H1 (cell line): ENCODE results near the gene IKZF1. TPM values are rescaled to one million over a fixed set of nuclear protein-coding genes. Genes with fewer than 3 reads are reported as not detected.

Experiments
- CTCF ChIA-PET: fragments of 300-600 bp; sonication (Branson Sonifier 250); formaldehyde crosslinking; loops from one replicate; lab custom pipeline; 2021; ENCODE audit not compliant: partially characterized antibody; lab: Charles Lee
- POLR2A ChIA-PET: fragments of 300-600 bp; sonication (Branson Sonifier 250); formaldehyde crosslinking; loops from one replicate; lab custom pipeline; 2021; ENCODE audit warnings: inconsistent platforms; ENCODE audit not compliant: partially characterized antibody; lab: Charles Lee
- DNase-seq, 2 experiments: peaks; one replicate each; pipeline versions ENCODE4 v3.0.0 to v3.0.0-alpha.2; 2010 to 2022; ENCODE audit warnings: low spot score in 2 of 2, low read depth in 1 of 2, mixed read lengths in 1 of 2
- FAIRE-seq: peaks from 2 replicates; lab custom pipeline; 2011; peaks lifted over from hg19 to GRCh38; lab: Jason Lieb, UNC
- H2AFZ ChIP-seq: 2 replicates; pipeline ENCODE4 v1.8.1; 2012; ENCODE audit warnings: low read length, inconsistent platforms
- H2AK5ac ChIP-seq: 2 replicates; pipeline ENCODE4 v1.6.1; 2013; ENCODE audit warnings: low read depth, low read length
- H2BK120ac ChIP-seq: replicated peaks from 2 replicates; pipeline ENCODE3; 2013; ENCODE audit warnings: low read depth, low read length, inconsistent platforms
- H2BK12ac ChIP-seq: 2 replicates; pipeline ENCODE4 v1.6.1; 2013; ENCODE audit warnings: low read depth, low read length
- H2BK15ac ChIP-seq: 2 replicates; pipeline ENCODE4 v1.6.1; 2013; ENCODE audit warnings: low read length
- H2BK20ac ChIP-seq: 2 replicates; pipeline ENCODE4 v1.6.1; 2013; ENCODE audit warnings: low read length
- H2BK5ac ChIP-seq: 2 replicates; pipeline ENCODE4 v1.6.1; 2013; ENCODE audit warnings: low read depth, low read length
- H3K14ac ChIP-seq: 2 replicates; pipeline ENCODE4 v1.6.1; 2013; ENCODE audit warnings: inconsistent platforms; ENCODE audit not compliant: insufficient read length
- H3K18ac ChIP-seq: 2 replicates; pipeline ENCODE4 v1.6.1; 2013; ENCODE audit warnings: low read length; ENCODE audit errors: extremely low read depth
- H3K23ac ChIP-seq: 2 replicates; pipeline ENCODE4 v1.6.1; 2013; ENCODE audit warnings: inconsistent platforms; ENCODE audit not compliant: insufficient read length
- H3K23me2 ChIP-seq: 2 replicates; pipeline ENCODE4 v1.6.1; 2013; ENCODE audit warnings: low read depth, low read length
- H3K27ac ChIP-seq: 2 replicates; pipeline ENCODE4 v1.6.1; 2011; ENCODE audit warnings: low read depth, low read length, inconsistent platforms
- H3K27me3 ChIP-seq, 4 experiments: replicated peaks in 1 of 4; 1 replicate in 1 of 4; 2 replicates in 3 of 4; pipeline versions ENCODE4 v1.6.1 to v1.8.1; 2011 to 2013; ENCODE audit warnings: low read length in 3 of 4, mild to moderate bottlenecking in 3 of 4, inconsistent platforms in 2 of 4, mixed read lengths in 2 of 4, moderate library complexity in 1 of 4; ENCODE audit not compliant: control insufficient read depth in 3 of 4, insufficient read depth in 3 of 4; ENCODE audit errors: extremely low read depth in 1 of 4
- H3K36me3 ChIP-seq, 4 experiments: 2 replicates each; pipeline versions ENCODE4 v1.6.1 to v1.8.1; 2011 to 2013; ENCODE audit warnings: mild to moderate bottlenecking in 4 of 4, low read length in 3 of 4, moderate library complexity in 2 of 4, control low read depth in 1 of 4, inconsistent platforms in 1 of 4; ENCODE audit not compliant: insufficient read depth in 4 of 4, control insufficient read depth in 2 of 4
- H3K4ac ChIP-seq: replicated peaks from 2 replicates; pipeline ENCODE3; 2013; ENCODE audit warnings: low read length, low read depth, mixed read lengths, inconsistent platforms; ENCODE audit not compliant: insufficient read length
- H3K4me1 ChIP-seq, 4 experiments: replicated peaks in 1 of 4; 1 replicate in 1 of 4; 2 replicates in 3 of 4; pipeline versions ENCODE4 v1.6.1 to v1.8.1; 2011 to 2013; ENCODE audit warnings: low read length in 3 of 4, inconsistent platforms in 2 of 4, mixed read lengths in 1 of 4; ENCODE audit not compliant: insufficient read depth in 4 of 4, control insufficient read depth in 3 of 4
- H3K4me2 ChIP-seq, 2 experiments: 2 replicates each; pipeline versions ENCODE4 v1.6.1 to v1.8.1; 2011 to 2013; ENCODE audit warnings: low read depth in 2 of 2, low read length in 2 of 2, control low read depth in 1 of 2, inconsistent platforms in 1 of 2, mild to moderate bottlenecking in 1 of 2; ENCODE audit not compliant: insufficient read depth in 1 of 2
- H3K4me3 ChIP-seq, 4 experiments: fragments of 200-600, 300-600 bp in 1 of 4; sonication (generic), shearing (Covaris generic), sonication (Bioruptor Twin) in 1 of 4; 2 replicates each; pipeline versions ENCODE4 v1.5.1 to v1.8.1; 2011 to 2016; ENCODE audit warnings: low read length in 4 of 4, low read depth in 3 of 4, control low read depth in 2 of 4, inconsistent platforms in 2 of 4, mild to moderate bottlenecking in 2 of 4, mixed read lengths in 1 of 4, moderate library complexity in 1 of 4; ENCODE audit not compliant: insufficient read depth in 2 of 4; ENCODE audit errors: extremely low read depth in 1 of 4
- H3K56ac ChIP-seq: replicated peaks from 2 replicates; pipeline ENCODE3; 2013; ENCODE audit warnings: low read depth, mild to moderate bottlenecking, mixed read lengths, low read length, inconsistent platforms; ENCODE audit not compliant: insufficient read length
- H3K79me1 ChIP-seq: 2 replicates; pipeline ENCODE4 v1.6.1; 2013; ENCODE audit warnings: low read depth, low read length, control low read depth
- H3K79me2 ChIP-seq, 2 experiments: 2 replicates each; pipeline versions ENCODE4 v1.6.1 to v1.8.1; 2012 to 2013; ENCODE audit warnings: low read length in 2 of 2, mild to moderate bottlenecking in 2 of 2, inconsistent platforms in 1 of 2; ENCODE audit not compliant: insufficient read depth in 2 of 2, control insufficient read depth in 1 of 2
- H3K9ac ChIP-seq, 4 experiments: replicated peaks in 1 of 4; 1 replicate in 1 of 4; 2 replicates in 3 of 4; pipeline versions ENCODE4 v1.6.1 to v1.8.1; 2011 to 2013; ENCODE audit warnings: low read depth in 3 of 4, low read length in 3 of 4, control low read depth in 2 of 4, mild to moderate bottlenecking in 2 of 4, moderate library complexity in 2 of 4, inconsistent platforms in 1 of 4; ENCODE audit errors: extremely low read depth in 1 of 4
- H3K9me3 ChIP-seq, 2 experiments: 2 replicates each; pipeline versions ENCODE4 v1.6.1 to v1.8.1; 2012 to 2013; ENCODE audit warnings: mild to moderate bottlenecking in 2 of 2, moderate library complexity in 2 of 2, control low read depth in 1 of 2, inconsistent platforms in 1 of 2, low read depth in 1 of 2, low read length in 1 of 2, mixed read lengths in 1 of 2; ENCODE audit not compliant: insufficient read depth in 2 of 2
- H4K20me1 ChIP-seq, 2 experiments: replicated peaks in 1 of 2; 2 replicates each; pipeline versions ENCODE3 to v1.8.1; 2011 to 2013; ENCODE audit warnings: inconsistent platforms in 2 of 2, low read length in 2 of 2, mild to moderate bottlenecking in 1 of 2; ENCODE audit not compliant: insufficient read depth in 2 of 2, control insufficient read depth in 1 of 2
- H4K5ac ChIP-seq: 2 replicates; pipeline ENCODE4 v1.6.1; 2013; ENCODE audit warnings: low read length, low read depth, mixed read lengths, inconsistent platforms; ENCODE audit not compliant: insufficient read length
- H4K8ac ChIP-seq: 2 replicates; pipeline ENCODE4 v1.8.0; 2013; ENCODE audit warnings: mild to moderate bottlenecking, moderate library complexity, low read length, inconsistent platforms; ENCODE audit not compliant: insufficient read depth; ENCODE audit errors: extremely low read depth
- H4K91ac ChIP-seq: replicated peaks from 2 replicates; pipeline ENCODE3; 2013; ENCODE audit warnings: low read length, mixed read lengths, inconsistent platforms; ENCODE audit not compliant: insufficient read length
- BRCA1 ChIP-seq: IDR thresholded peaks from 2 replicates; pipeline ENCODE4 v1.6.1; 2012; ENCODE audit warnings: low read depth, low read length, improper control_type of control experiment
- CHD2 ChIP-seq: IDR thresholded peaks from 2 replicates; pipeline ENCODE4 v1.6.1; 2012; ENCODE audit warnings: low read length, improper control_type of control experiment
- HDAC2 ChIP-seq, 2 experiments: fragments of 300-600 bp in 1 of 2; sonication (generic) in 1 of 2; IDR thresholded peaks; 2 replicates each; pipeline ENCODE4 v1.6.1; 2011 to 2012; ENCODE audit warnings: low read depth in 2 of 2, low read length in 2 of 2, mild to moderate bottlenecking in 2 of 2, moderate library complexity in 2 of 2, borderline replicate concordance in 1 of 2, inconsistent platforms in 1 of 2
- MAFK ChIP-seq: IDR thresholded peaks from 2 replicates; pipeline ENCODE4 v1.6.1; 2012; ENCODE audit warnings: low read depth, mild to moderate bottlenecking, improper control_type of control experiment, low read length
- NRF1 ChIP-seq: IDR thresholded peaks from 2 replicates; pipeline ENCODE4 v1.6.1; 2011; ENCODE audit warnings: mild to moderate bottlenecking, low read depth, low read length, improper control_type of control experiment
- POLR2AphosphoS5 ChIP-seq: IDR thresholded peaks from 2 replicates; pipeline ENCODE4 v1.6.1; 2011; ENCODE audit warnings: low read depth, low read length
- SP4 ChIP-seq: IDR thresholded peaks from 2 replicates; pipeline ENCODE4 v1.6.1; 2012; ENCODE audit warnings: low read length, inconsistent platforms
- YY1 ChIP-seq: IDR thresholded peaks from 2 replicates; pipeline ENCODE4 v1.6.1; 2011; ENCODE audit warnings: low read depth, mild to moderate bottlenecking, low read length
- WGBS, 2 experiments: shearing (Covaris generic) in 1 of 2; methylation state at CpG; one replicate each; pipeline versions ENCODE4 v1.1.6 to v1.1.7; 2013 to 2015; ENCODE audit warnings: low lambda C conversion rate in 2 of 2, mixed read lengths in 2 of 2, inconsistent platforms in 1 of 2, low coverage in 1 of 2, missing lambda C conversion rate in 1 of 2; ENCODE audit not compliant: insufficient replicate concordance in 2 of 2, insufficient coverage in 1 of 2, insufficient read length in 1 of 2; ENCODE audit errors: extremely low coverage in 1 of 2, missing lambda C conversion rate in 1 of 2; 5-methylcytosine and 5-hydroxymethylcytosine counted together
- polyA plus RNA-seq, 7 experiments: library from polyadenylated mRNA; depleted of rRNA in 3 of 7; stranded (reverse) in 5 of 7; unstranded in 2 of 7; fragments of >200 nt in 5 of 7; fragments of 200-250 nt in 2 of 7; gene quantifications; 1 replicate in 5 of 7; 2 replicates in 1 of 7; 4 replicates in 1 of 7; pipeline versions ENCODE4 v1.2.1 to v1.2.3, GENCODE V29; 2011 to 2013; ENCODE audit warnings: missing spikeins in 2 of 7, mixed read lengths in 2 of 7
- total RNA-seq: library from RNA; stranded (reverse); fragmentation: NEBNext Ultra II Directional; extraction: Animal tissue kit (Norgen Biotek cat#: 25700); gene quantifications from 2 replicates; pipeline ENCODE4 v1.2.1, GENCODE V29; 2021
- TF ChIP-seq, protein P1 (sequence below): IDR thresholded peaks from 2 replicates; pipeline ENCODE4 v1.6.1; 2011; ENCODE audit warnings: low read length, improper control_type of control experiment
- TF ChIP-seq, protein P2 (sequence below), 3 experiments: IDR thresholded peaks; 1 replicate in 2 of 3; 2 replicates in 1 of 3; pipeline versions ENCODE4 v1.5.1 to v1.6.1; 2011; ENCODE audit warnings: low read length in 3 of 3, mild to moderate bottlenecking in 3 of 3, inconsistent platforms in 2 of 3, low read depth in 1 of 3, moderate library complexity in 1 of 3; ENCODE audit not compliant: insufficient read depth in 1 of 3; ENCODE audit errors: control extremely low read depth in 1 of 3

Gene IKZF1
- total and polyA plus RNA-seq, 2 of the 8 experiments (the other 6 are each of a cell fraction or from before 2014, with no cell fraction given), result 0.74 to 1.5 TPM

DNA sequence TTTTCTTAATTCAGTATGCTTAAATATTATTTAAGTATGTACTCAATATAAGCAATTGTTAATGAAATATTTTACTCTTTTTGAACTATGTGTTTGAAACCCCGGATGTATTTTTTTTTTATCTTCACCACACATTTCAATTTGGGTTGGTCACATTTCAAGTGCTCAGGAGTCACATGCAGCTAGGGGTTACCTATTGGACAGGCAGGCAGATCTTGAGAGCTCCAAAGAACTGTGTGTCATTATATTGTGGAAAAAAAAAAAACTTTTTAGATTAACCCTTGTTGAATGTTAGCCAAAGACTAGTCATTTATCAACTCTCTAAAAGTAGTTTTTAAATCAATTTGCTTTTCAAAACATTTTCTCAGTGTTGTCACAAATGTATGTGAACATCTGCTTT, 37.2 kb downstream of the IKZF1 start:
- Histone ChIP-seq H3K27me3 (no peaks in the 10 kb centered on the region), H3K4ac (no peak overlapping the region), H3K18ac (no peak overlapping the region), H4K5ac (no peak overlapping the region), H3K23ac (no peak overlapping the region), H3K4me3 (no peak overlapping the region), H2BK5ac (no peak overlapping the region), H3K56ac (no peak overlapping the region), H4K8ac (no peak overlapping the region), H3K79me1 (no peaks in the 10 kb centered on the region), H3K4me2 (no peak overlapping the region), H2AK5ac (no peak overlapping the region), H3K36me3 (no peaks in the 10 kb centered on the region), H4K91ac (no peak overlapping the region), H3K4me1 (peaks cover 0 to 6% (median 3%) of the 10 kb centered on the region in 4 experiments; a peak in 5 of 7 replicates), H2BK15ac (no peak overlapping the region), H2BK12ac (no peak overlapping the region), H3K14ac (no peak overlapping the region), H3K23me2 (no peaks in the 10 kb centered on the region; the same call in 1 of the 2 replicates), H4K20me1 (no peaks in the 10 kb centered on the region), H2BK20ac (no peak overlapping the region), H3K9me3 (no peaks in the 10 kb centered on the region), H3K27ac (no peak overlapping the region), H2AFZ (no peak overlapping the region), H3K79me2 (no peaks in the 10 kb centered on the region), H3K9ac (no peak overlapping the region), H2BK120ac (no peak overlapping the region)
- WGBS, 2 experiments, result 96% methylated on average over 1 of the region's 1 CpG; no CpG with 5 or more reads in 1 of the 2 experiments
- ChIA-PET CTCF (interaction anchor here (1.1 kb wide), 1 partner anchor 136 kb away, joined by 5 read pairs; no protein-coding TSS in a partner anchor), POLR2A (interaction anchor here (1.0 kb wide), 1 partner anchor 11 kb away, joined by 3 read pairs; no protein-coding TSS in a partner anchor)
- no peak for DNase-seq
- TF ChIP-seq SP4 (no peak), CHD2 (no peak), POLR2AphosphoS5 (no peak), NRF1 (no peak), YY1 (no peak), BRCA1 (no peak), MAFK (no peak), HDAC2 (IDR thresholded peaks at IDR 0.05; ENCODE audit: borderline replicate concordance in 1 of 2, low read depth in 2 of 2, low read length in 2 of 2) (no peak)
- TF ChIP-seq, protein P1, sequence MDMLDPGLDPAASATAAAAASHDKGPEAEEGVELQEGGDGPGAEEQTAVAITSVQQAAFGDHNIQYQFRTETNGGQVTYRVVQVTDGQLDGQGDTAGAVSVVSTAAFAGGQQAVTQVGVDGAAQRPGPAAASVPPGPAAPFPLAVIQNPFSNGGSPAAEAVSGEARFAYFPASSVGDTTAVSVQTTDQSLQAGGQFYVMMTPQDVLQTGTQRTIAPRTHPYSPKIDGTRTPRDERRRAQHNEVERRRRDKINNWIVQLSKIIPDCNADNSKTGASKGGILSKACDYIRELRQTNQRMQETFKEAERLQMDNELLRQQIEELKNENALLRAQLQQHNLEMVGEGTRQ, result no peak
- TF ChIP-seq, protein P2, sequence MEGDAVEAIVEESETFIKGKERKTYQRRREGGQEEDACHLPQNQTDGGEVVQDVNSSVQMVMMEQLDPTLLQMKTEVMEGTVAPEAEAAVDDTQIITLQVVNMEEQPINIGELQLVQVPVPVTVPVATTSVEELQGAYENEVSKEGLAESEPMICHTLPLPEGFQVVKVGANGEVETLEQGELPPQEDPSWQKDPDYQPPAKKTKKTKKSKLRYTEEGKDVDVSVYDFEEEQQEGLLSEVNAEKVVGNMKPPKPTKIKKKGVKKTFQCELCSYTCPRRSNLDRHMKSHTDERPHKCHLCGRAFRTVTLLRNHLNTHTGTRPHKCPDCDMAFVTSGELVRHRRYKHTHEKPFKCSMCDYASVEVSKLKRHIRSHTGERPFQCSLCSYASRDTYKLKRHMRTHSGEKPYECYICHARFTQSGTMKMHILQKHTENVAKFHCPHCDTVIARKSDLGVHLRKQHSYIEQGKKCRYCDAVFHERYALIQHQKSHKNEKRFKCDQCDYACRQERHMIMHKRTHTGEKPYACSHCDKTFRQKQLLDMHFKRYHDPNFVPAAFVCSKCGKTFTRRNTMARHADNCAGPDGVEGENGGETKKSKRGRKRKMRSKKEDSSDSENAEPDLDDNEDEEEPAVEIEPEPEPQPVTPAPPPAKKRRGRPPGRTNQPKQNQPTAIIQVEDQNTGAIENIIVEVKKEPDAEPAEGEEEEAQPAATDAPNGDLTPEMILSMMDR (IDR thresholded peaks at IDR 0.05; ENCODE audit: control extremely low read depth in 1 of 3, insufficient read depth in 1 of 3, low read depth in 1 of 3, low read length in 3 of 3), result no peak
- no peak for FAIRE-seq
